ENCODE results near the gene FSTL3.

GRCh38 chr19:732148-733069 lies 56.2 kb downstream of the FSTL3 start:
- TF ChIP-seq GATA3 (IDR thresholded peaks at IDR 0.05; ENCODE audit: low read depth, low read length) = no peak
- TF ChIP-seq GATA2 (IDR thresholded peaks at IDR 0.05; ENCODE audit: low read depth, low read length) = no peak

Measured in SH-SY5Y (cell line).